Measurements from ENCODE around the gene ST6GAL1.

ST6GAL1 gene

DNA sequence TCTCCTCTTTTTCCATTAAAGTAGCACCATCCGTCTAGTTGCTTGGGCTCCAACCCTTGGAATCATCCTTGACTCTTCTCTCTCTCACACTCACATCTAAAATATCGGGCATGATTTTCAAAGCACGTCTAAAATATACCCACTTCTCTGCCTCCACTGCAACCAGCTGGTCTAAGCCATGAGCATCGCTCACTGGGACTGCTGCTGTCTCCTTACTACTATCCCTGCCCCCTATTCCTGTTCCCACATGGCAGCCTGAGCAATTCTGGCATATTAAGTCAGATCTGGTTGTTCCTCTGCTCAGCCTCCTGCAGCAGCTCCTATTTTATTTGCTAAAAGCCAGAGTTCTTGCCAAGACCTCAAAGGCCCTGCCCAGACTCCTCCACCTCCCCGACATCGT is 53.7 kb downstream of the ST6GAL1 start:
- TF ChIP-seq, protein P1, sequence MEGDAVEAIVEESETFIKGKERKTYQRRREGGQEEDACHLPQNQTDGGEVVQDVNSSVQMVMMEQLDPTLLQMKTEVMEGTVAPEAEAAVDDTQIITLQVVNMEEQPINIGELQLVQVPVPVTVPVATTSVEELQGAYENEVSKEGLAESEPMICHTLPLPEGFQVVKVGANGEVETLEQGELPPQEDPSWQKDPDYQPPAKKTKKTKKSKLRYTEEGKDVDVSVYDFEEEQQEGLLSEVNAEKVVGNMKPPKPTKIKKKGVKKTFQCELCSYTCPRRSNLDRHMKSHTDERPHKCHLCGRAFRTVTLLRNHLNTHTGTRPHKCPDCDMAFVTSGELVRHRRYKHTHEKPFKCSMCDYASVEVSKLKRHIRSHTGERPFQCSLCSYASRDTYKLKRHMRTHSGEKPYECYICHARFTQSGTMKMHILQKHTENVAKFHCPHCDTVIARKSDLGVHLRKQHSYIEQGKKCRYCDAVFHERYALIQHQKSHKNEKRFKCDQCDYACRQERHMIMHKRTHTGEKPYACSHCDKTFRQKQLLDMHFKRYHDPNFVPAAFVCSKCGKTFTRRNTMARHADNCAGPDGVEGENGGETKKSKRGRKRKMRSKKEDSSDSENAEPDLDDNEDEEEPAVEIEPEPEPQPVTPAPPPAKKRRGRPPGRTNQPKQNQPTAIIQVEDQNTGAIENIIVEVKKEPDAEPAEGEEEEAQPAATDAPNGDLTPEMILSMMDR (conservative IDR thresholded peaks at IDR 0.05; ENCODE audit: low read depth): no peak
- ChIA-PET CTCF (interaction anchor here (1.4 kb wide), 1 partner anchor 10 kb away, joined by 6 read pairs; no protein-coding TSS in a partner anchor), POLR2A (ENCODE audit: low non-redundant PET) (no interaction called here)
- H3K27ac ChIP-seq: no peak overlapping the region
- DNase-seq (ENCODE audit: low spot score): no peak

DNA sequence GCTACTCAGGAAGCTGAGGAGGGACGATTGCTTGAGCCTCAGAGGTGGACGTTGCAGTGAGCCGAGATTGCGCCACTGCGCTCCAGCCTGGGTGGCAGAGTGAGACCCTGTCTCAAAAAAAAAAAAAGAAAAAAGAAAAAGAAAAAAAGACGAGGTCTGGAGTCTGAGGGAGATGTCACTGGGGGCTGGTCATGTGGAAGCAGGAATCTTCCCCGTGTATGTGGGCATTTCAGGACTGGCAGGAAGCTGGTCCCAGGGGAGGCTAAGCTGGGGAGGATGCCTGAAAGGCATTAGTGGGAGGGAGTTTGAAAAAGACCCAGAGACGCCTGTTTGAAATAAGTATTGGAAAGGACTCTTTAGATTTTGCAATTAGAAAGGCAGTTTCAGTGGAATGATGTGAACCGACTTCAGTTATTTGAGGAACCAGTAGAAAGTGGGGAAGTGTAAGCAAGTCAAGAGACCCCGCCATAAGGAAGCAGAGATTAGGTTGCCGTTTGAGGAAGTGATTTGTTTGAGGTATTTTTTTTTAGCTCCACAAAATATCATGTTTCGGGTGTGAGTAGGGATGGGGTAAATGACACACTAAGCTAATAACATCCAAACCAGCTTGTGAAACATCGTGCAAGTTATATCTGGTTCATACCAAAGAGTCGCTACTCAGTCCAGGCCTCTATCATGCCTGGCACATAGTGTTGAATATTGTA is 55.5 kb downstream of the ST6GAL1 start:
- ChIA-PET CTCF (no interaction called here), POLR2A (ENCODE audit: low non-redundant PET) (no interaction called here)
- no peak for DNase-seq (ENCODE audit: low spot score)
- no peak overlapping the region for H3K27ac ChIP-seq
- TF ChIP-seq, protein P1 (conservative IDR thresholded peaks at IDR 0.05; ENCODE audit: low read depth): no peak

DNA sequence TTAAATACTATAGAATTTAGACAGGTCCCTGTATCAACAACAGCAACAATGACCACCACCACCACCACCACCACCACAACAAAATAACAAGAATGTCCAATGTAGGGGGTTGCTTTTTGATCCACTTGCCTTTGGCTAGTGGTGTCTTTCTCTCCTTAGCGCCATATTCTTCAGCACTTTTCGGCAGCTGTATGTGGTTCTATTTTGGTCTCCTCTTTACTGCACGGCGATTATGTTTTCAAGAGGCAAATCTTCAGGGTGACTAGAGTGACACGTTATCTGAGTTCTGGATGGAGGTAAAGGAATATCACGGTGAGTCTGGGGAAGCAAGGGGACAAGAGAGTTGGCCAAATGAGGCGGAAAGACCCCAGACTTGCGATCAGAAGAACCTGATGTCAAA is 56.1 kb downstream of the ST6GAL1 start:
- no peak for DNase-seq (ENCODE audit: low spot score)
- ChIA-PET POLR2A (ENCODE audit: low non-redundant PET) (no interaction called here), CTCF (no interaction called here)
- TF ChIP-seq, protein P1 (conservative IDR thresholded peaks at IDR 0.05; ENCODE audit: low read depth): no peak
- H3K27ac ChIP-seq: no peak overlapping the region

DNA sequence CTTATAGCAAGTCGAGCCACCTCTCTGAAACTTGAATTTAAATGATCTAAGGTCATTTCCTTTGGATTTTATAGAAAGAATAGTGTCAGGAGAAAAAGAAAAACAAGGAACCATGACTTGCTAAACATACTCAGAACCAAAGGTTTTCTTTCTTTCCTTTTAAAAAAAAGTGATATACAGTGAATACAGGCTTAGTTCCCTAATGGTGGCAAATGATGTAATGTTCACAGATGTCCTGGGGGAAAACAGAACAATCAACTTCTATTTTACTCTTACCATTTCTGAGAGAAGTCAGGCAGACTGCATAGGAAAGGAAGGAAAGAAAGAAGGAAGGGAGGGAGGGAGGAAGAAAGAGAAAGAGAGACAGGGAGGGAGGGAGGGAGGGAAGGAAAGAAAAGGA is 56.5 kb downstream of the ST6GAL1 start:
- no peak for DNase-seq (ENCODE audit: low spot score)
- CTCF ChIA-PET: no interaction called here
- no peak overlapping the region for H3K27ac ChIP-seq
- POLR2A ChIA-PET (ENCODE audit: low non-redundant PET): no interaction called here
- TF ChIP-seq, protein P1 (conservative IDR thresholded peaks at IDR 0.05; ENCODE audit: low read depth): no peak

DNA sequence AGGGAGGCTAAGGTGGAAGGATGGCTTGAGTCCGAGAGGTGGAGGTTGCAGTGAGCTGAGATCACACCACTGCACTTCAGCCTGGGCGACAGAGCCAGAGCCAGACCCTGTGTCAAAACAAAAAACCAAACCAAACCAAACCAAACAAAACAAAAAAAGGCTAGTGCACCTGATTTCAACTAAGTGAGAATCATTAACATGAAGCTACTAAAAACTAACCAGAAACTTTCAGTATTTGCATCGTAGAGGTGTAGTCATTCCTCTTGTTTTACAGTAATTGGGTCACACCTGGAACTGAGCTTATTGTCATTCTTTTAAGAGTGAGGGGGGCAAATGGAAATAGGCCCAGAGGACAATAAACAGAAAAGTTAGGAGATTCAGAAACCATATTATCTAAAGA is 58.5 kb downstream of the ST6GAL1 start:
- CTCF ChIA-PET: no interaction called here
- POLR2A ChIA-PET (ENCODE audit: low non-redundant PET): interaction anchor here (0.6 kb wide), 1 partner anchor 58 kb away, joined by 3 read pairs; no protein-coding TSS in a partner anchor
- H3K27ac ChIP-seq: no peak overlapping the region

DNA sequence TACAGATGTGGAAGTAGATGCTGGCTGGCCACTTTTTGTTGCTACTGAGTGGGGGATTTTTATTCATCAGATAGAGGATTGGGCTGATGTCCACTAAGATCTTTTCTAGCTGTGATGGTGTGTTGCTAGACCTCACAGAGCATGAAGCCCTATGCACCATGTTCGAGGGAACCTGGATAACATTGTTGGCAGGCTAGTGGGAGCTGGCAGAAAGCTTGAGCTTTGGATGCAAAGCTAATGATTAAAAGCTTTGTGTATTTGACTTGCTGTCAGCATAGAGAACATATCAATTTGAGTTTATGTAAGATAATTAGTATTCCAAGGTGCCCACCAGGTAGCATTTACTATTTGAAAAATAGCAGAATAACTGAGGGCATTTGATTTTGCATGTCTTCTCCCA is 59.1 kb downstream of the ST6GAL1 start:
- CTCF ChIA-PET: no interaction called here
- DNase-seq (ENCODE audit: low spot score): no peak
- POLR2A ChIA-PET (ENCODE audit: low non-redundant PET): no interaction called here
- TF ChIP-seq, protein P1 (conservative IDR thresholded peaks at IDR 0.05; ENCODE audit: low read depth): no peak
- no peak overlapping the region for H3K27ac ChIP-seq

More for the DNA sequence above, 58.5 kb downstream of the ST6GAL1 start:
- TF ChIP-seq, protein P1 (conservative IDR thresholded peaks at IDR 0.05; ENCODE audit: low read depth): no peak
- DNase-seq (ENCODE audit: low spot score): no peak

Measured in RWPE1 (cell line).